K562 (cell line): ENCODE data around the gene ALDOC. TPM values are rescaled to one million over a fixed set of nuclear protein-coding genes. Genes with fewer than 3 reads are reported as not detected.

ENCODE experiments used
- ATAC-seq: fragments of 200-7000 bp; cut with Tn5 transposase; 3 replicates; pipeline ENCODE4 v1.9.1; 2020; ENCODE audit warnings: moderate library complexity
- BruUV-seq: library from RNA; stranded (reverse); fragments of 400-500 nt; replicated peaks from 2 replicates; lab custom pipeline; 2021; lab: Mats Ljungman, UMichigan
- CTCF ChIA-PET: fragments of 300-600 bp; formaldehyde crosslinking; extraction: SDS; loops from one replicate; lab custom pipeline; 2021; ENCODE audit warnings: low intra/inter-chr PET ratio; lab: Yijun Ruan, JAX
- POLR2A ChIA-PET: fragments of 300-600, 350-650 bp; sonication (Branson Sonifier 250); formaldehyde crosslinking; extraction: SDS; loops from one replicate; lab custom pipeline; 2021; ENCODE audit warnings: antibody characterized with exemption, inconsistent platforms; lab: Yijun Ruan, JAX
- DNase-seq, 4 experiments: peaks; one replicate each; pipeline versions ENCODE4 v3.0.0 to v3.0.0-alpha.2; 2011 to 2018; ENCODE audit warnings: low spot score in 3 of 4, mixed read lengths in 3 of 4; ENCODE audit errors: extremely low read depth in 1 of 4
- FAIRE-seq: peaks from 2 replicates; lab custom pipeline; 2011; peaks lifted over from hg19 to GRCh38; lab: Jason Lieb, UNC
- H2AFZ ChIP-seq: 2 replicates; pipeline ENCODE4 v1.6.0; 2011; ENCODE audit warnings: low read depth, low read length, control low read depth, inconsistent platforms
- H3K27ac ChIP-seq: fragments of 200-600 bp; 3 replicates; pipeline ENCODE4 v1.8.0; 2011; ENCODE audit warnings: low read depth, mild to moderate bottlenecking, control low read depth, inconsistent platforms, low read length, moderate library complexity, mixed read lengths; ENCODE audit errors: extremely low read depth
- H3K27me3 ChIP-seq, 2 experiments: fragments of 300-600 bp in 1 of 2; 2 replicates in 1 of 2; 3 replicates in 1 of 2; pipeline versions ENCODE4 v1.6.0 to v1.8.0; 2011; ENCODE audit warnings: inconsistent platforms in 2 of 2, low read length in 2 of 2, mild to moderate bottlenecking in 1 of 2, mixed read lengths in 1 of 2, moderate library complexity in 1 of 2; ENCODE audit not compliant: control insufficient read depth in 2 of 2, insufficient read depth in 2 of 2
- H3K36me3 ChIP-seq: fragments of 300-600 bp; 3 replicates; pipeline ENCODE4 v1.8.0; 2011; ENCODE audit warnings: mild to moderate bottlenecking, low read length, inconsistent platforms; ENCODE audit not compliant: control insufficient read depth, insufficient read depth
- H3K4me1 ChIP-seq, 2 experiments: fragments of 200-600 bp in 1 of 2; replicated peaks in 1 of 2; 2 replicates in 1 of 2; 3 replicates in 1 of 2; pipeline versions ENCODE4 v1.5.1 to v1.8.0; 2011; ENCODE audit warnings: inconsistent platforms in 2 of 2, low read length in 2 of 2, mild to moderate bottlenecking in 1 of 2, mixed read lengths in 1 of 2, moderate library complexity in 1 of 2; ENCODE audit not compliant: control insufficient read depth in 2 of 2, insufficient read depth in 2 of 2
- H3K4me2 ChIP-seq: 2 replicates; pipeline ENCODE4 v1.6.1; 2011; ENCODE audit warnings: low read length, control low read depth, inconsistent platforms, mixed read lengths; ENCODE audit not compliant: insufficient read depth
- H3K4me3 ChIP-seq: fragments of 200-600 bp; sonication (generic), shearing (Covaris generic); 2 replicates; pipeline ENCODE4 v1.5.1; 2016; ENCODE audit warnings: control low read depth, inconsistent platforms
- H3K79me2 ChIP-seq: fragments of 200-600 bp; 3 replicates; pipeline ENCODE4 v1.8.0; 2011; ENCODE audit warnings: low read length, inconsistent platforms; ENCODE audit not compliant: control insufficient read depth, insufficient read depth
- H3K9ac ChIP-seq, 2 experiments: 2 replicates each; pipeline versions ENCODE4 v1.6.0 to v1.6.1; 2011; ENCODE audit warnings: low read depth in 2 of 2, low read length in 2 of 2, control low read depth in 1 of 2, inconsistent platforms in 1 of 2, mild to moderate bottlenecking in 1 of 2, mixed read lengths in 1 of 2; ENCODE audit not compliant: insufficient read depth in 1 of 2
- H3K9me1 ChIP-seq: one replicate; pipeline ENCODE4 v1.6.0; 2011; ENCODE audit warnings: inconsistent platforms, mild to moderate bottlenecking, low read length, moderate library complexity; ENCODE audit not compliant: control insufficient read depth, insufficient read depth
- H3K9me3 ChIP-seq: replicated peaks from 2 replicates; pipeline ENCODE4 v1.5.1; 2011; ENCODE audit warnings: low read depth, low read length, inconsistent platforms; ENCODE audit not compliant: control insufficient read depth, insufficient read depth
- H4K20me1 ChIP-seq: replicated peaks from 2 replicates; pipeline ENCODE4 v1.6.1; 2011; ENCODE audit warnings: low read length, inconsistent platforms, mixed read lengths; ENCODE audit not compliant: control insufficient read depth, insufficient read depth
- CTCF ChIP-seq, 3 experiments: IDR thresholded peaks in 2 of 3; conservative IDR thresholded peaks in 1 of 3; 2 replicates each; pipeline ENCODE4 v1.5.1; 2011 to 2012; ENCODE audit warnings: low read length in 3 of 3, mild to moderate bottlenecking in 3 of 3, control low read depth in 2 of 3, improper control_type of control experiment in 1 of 3, inconsistent platforms in 1 of 3, low read depth in 1 of 3, mixed read lengths in 1 of 3, moderate library complexity in 1 of 3; ENCODE audit not compliant: insufficient read depth in 2 of 3
- ILK ChIP-seq: fragments of 450-650 bp; IDR thresholded peaks from 2 replicates; pipeline ENCODE4 v1.6.1; 2016; ENCODE audit warnings: missing genetic modification characterization, low read depth, mild to moderate bottlenecking, missing compliant biosample characterization, moderate library complexity, borderline replicate concordance
- KDM5B ChIP-seq: fragments of 200-600 bp; sonication (generic); IDR thresholded peaks from 2 replicates; pipeline ENCODE4 v1.6.1; 2012; ENCODE audit warnings: low read depth, mild to moderate bottlenecking, moderate library complexity, low read length, control low read depth, inconsistent platforms; ENCODE audit not compliant: insufficient replicate concordance
- MAFG ChIP-seq: fragments of 450-650 bp; conservative IDR thresholded peaks from 2 replicates; pipeline ENCODE4 v1.6.1; 2016; ENCODE audit warnings: missing genetic modification characterization, missing compliant biosample characterization
- MECOM ChIP-seq: fragments of 250-450 bp; sonication (Bioruptor Pico); IDR thresholded peaks from 2 replicates; pipeline ENCODE4 v1.8.0; 2022; ENCODE audit warnings: inconsistent platforms
- POLR2B ChIP-seq: fragments of 450-650 bp; IDR thresholded peaks from 2 replicates; pipeline ENCODE4 v1.6.1; 2018; ENCODE audit warnings: low read depth; ENCODE audit not compliant: partially characterized antibody
- ZBTB33 ChIP-seq: sonication (generic); formaldehyde crosslinking; IDR thresholded peaks from 2 replicates; pipeline ENCODE4 v1.8.1; 2023; ENCODE audit warnings: mild to moderate bottlenecking, missing genetic modification reagents
- WGBS: fragments of 100-300 bp; shearing (Covaris generic); methylation state at CpG from one replicate; pipeline ENCODE4 v1.1.6; 2016; ENCODE audit warnings: low coverage, mixed read lengths; ENCODE audit not compliant: insufficient coverage; ENCODE audit errors: missing lambda C conversion rate; 5-methylcytosine and 5-hydroxymethylcytosine counted together
- in situ Hi-C: fragments of 300-500 bp; cut with MboI; formaldehyde crosslinking; loops from 4 replicates; pipeline ENCODE4 v1.15.0; 2018; ENCODE audit warnings: inconsistent platforms, mixed read lengths
- intact Hi-C: fragments of 100-400 bp; cut with micrococcal nuclease; formaldehyde crosslinking; loops from 2 replicates; pipeline ENCODE4 v1.14.2; 2022
- polyA plus RNA-seq, 8 experiments: library from polyadenylated mRNA; depleted of rRNA in 4 of 8; stranded (reverse) in 5 of 8; unstranded in 3 of 8; fragments of >200 nt; fragmentation: Nextera tagmentation in 2 of 8; fragmentation: Illumina TruSeq in 1 of 8; extraction: Ambion mirVana in 2 of 8; extraction: Trizol in 1 of 8; gene quantifications; 2 replicates each; pipeline versions ENCODE4 v1.2.1 to v1.2.3, GENCODE V29; 2011 to 2014; ENCODE audit warnings: inconsistent platforms in 1 of 8, missing spikeins in 1 of 8
- total RNA-seq, 7 experiments: library from RNA; depleted of rRNA in 6 of 7; stranded (reverse); fragments of >200 nt in 6 of 7; fragmentation: Illumina TruSeq in 2 of 7; extraction: Trizol in 2 of 7; gene quantifications; 2 replicates each; pipeline versions ENCODE4 v1.2.1 to v1.2.3, GENCODE V29; 2011 to 2021; ENCODE audit warnings: low replicate concordance in 1 of 7

Gene ALDOC
- total and polyA plus RNA-seq, 9 of the 15 experiments (the other 6 are each of a cell fraction or from before 2014, with no cell fraction given): 43.2 to 263 (median 99.2) TPM

GRCh38 chr17:28575126-28575795 is 1.4 kb downstream of the ALDOC start:
- H2AFZ ChIP-seq: no peak overlapping the region
- peaks cover 32 to 36% of the 10 kb centered on the region in 2 experiments for H3K4me1 ChIP-seq
- ATAC-seq (no peak), FAIRE-seq (no peak), DNase-seq (peak in 1 of 4 experiments; percentile 51)
- peak overlapping the region in 1 of 2 experiments; percentile 10; a peak in 2 of 4 replicates for H3K9ac ChIP-seq
- intact Hi-C loops: no loop called here
- no peaks in the 10 kb centered on the region for H3K27me3 ChIP-seq
- no TSS peak for BruUV-seq
- H4K20me1 ChIP-seq: 0 out of 2 replicates have a peak, but pooled peaks cover 10% of the 10 kb centered on the region
- in situ Hi-C loops: loop anchor here (5.0 kb wide), 1 partner anchor 362 kb away; no protein-coding TSS in a partner anchor
- WGBS: 82% methylated on average over 14 of the region's 14 CpGs
- peaks cover 62% of the 10 kb centered on the region for H3K36me3 ChIP-seq
- H3K4me3 ChIP-seq: peak overlapping the region; percentile 44; the same call in 1 of the 2 replicates
- peaks cover 18% of the 10 kb centered on the region for H3K9me1 ChIP-seq
- H3K79me2 ChIP-seq: peaks cover 38% of the 10 kb centered on the region
- CTCF ChIA-PET: no interaction called here
- H3K4me2 ChIP-seq: peak overlapping the region; percentile 80
- POLR2A ChIA-PET: interaction anchor here (0.6 to 16.7 kb wide), 7 partner anchors 9 to 366 kb away, joined by 3 to 274 read pairs (median 4); partner anchors contain the start of genes SPAG5 and UNC119
- no peak overlapping the region for H3K27ac ChIP-seq
- H3K9me3 ChIP-seq: no peaks in the 10 kb centered on the region
- TF ChIP-seq MECOM (CRISPR knock-in tag) (0 out of 2 replicates have a peak, but pooled peaks have one; percentile 54), ILK (tag) (no peak), KDM5B (peak; percentile 41), MAFG (no peak), POLR2B (no peak), ZBTB33 (CRISPR knock-in tag) (peak; percentile 51; the same call in 1 of the 2 replicates), CTCF (IDR thresholded peaks at IDR 0.05 in 2 of 3, conservative IDR thresholded peaks at IDR 0.05 in 1 of 3; ENCODE audit: insufficient read depth in 2 of 3, low read depth in 1 of 3, low read length in 3 of 3) (peak; percentile 33 to 52 (median 40); a peak in 5 of 6 replicates)
